GM23248 (cell line): Measurements from ENCODE around the gene POLA2.

Source experiments
- EZH2 ChIP-seq: fragments of 200-600 bp; sonication (generic); IDR thresholded peaks from 2 replicates; pipeline ENCODE4 v1.6.1; 2018; ENCODE audit warnings: antibody characterized with exemption, mild to moderate bottlenecking; ENCODE audit not compliant: insufficient read depth, poor library complexity, severe bottlenecking
- EZH2phosphoT487 ChIP-seq: fragments of 200-600 bp; sonication (generic); IDR thresholded peaks from 2 replicates; pipeline ENCODE4 v1.6.1; 2018; ENCODE audit warnings: antibody characterized with exemption, moderate library complexity, mild to moderate bottlenecking, low read depth; ENCODE audit not compliant: insufficient read depth

GRCh38 chr11:65291613-65292012 lies 29.9 kb downstream of the POLA2 start:
- TF ChIP-seq EZH2phosphoT487 (no peak), EZH2 (no peak)
